SU-DHL-6 (cell line): Measurements from ENCODE around the gene MLEC.

Experiments used
- CTCF ChIP-seq: fragments of 200-600 bp; sonication (generic); IDR thresholded peaks from one replicate; pipeline ENCODE4 v1.5.1; 2017; ENCODE audit warnings: antibody characterized with exemption, mild to moderate bottlenecking, low read length, moderate library complexity; ENCODE audit not compliant: insufficient read depth, poor library complexity, severe bottlenecking
- EZH2phosphoT487 ChIP-seq: fragments of 200-600 bp; sonication (generic), shearing (Covaris generic); conservative IDR thresholded peaks from 2 replicates; pipeline ENCODE4 v1.6.1; 2018; ENCODE audit warnings: mild to moderate bottlenecking, antibody characterized with exemption, low read length, moderate library complexity, mixed read lengths

GRCh38 chr12:120703311-120703942, 16.5 kb downstream of the MLEC start:
- no peak for TF ChIP-seq CTCF
- TF ChIP-seq EZH2phosphoT487: no peak
